ENCODE data around the gene FN3K. TPM values are rescaled to one million over a fixed set of nuclear protein-coding genes. Genes with fewer than 3 reads are reported as not detected.

The FN3K gene
- total RNA-seq, 2 donors from 2014 or later = 5.1 to 28.3 TPM

DNA sequence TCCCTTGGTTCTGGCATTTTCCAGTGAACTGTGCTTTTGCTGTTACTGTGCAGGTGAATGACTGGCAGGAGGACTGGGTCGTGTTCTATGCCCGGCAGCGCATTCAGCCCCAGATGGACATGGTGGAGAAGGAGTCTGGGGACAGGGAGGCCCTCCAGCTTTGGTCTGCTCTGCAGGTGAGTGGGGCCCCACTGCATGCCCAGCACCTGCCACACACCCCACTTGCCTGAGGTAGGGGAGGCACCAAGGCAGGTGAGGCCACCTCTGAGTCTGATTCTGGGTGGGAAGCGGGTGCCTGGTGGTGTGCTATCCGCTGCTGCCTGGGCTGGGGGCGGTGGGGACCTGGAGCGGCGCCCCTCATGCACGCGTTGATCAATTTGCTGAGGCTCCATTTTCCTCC, 9.0 kb upstream of the FN3K start:
- no peak for DNase-seq (ENCODE audit: low spot score)
- no peaks in the 10 kb centered on the region for H3K4me1 ChIP-seq
- H3K27me3 ChIP-seq = no peaks in the 10 kb centered on the region
- H3K27ac ChIP-seq = no peak overlapping the region
- H3K9me3 ChIP-seq = no peaks in the 10 kb centered on the region
- no peak overlapping the region for H3K4me3 ChIP-seq
- H3K36me3 ChIP-seq = peaks cover 48% of the 10 kb centered on the region
- TF ChIP-seq, protein P1, sequence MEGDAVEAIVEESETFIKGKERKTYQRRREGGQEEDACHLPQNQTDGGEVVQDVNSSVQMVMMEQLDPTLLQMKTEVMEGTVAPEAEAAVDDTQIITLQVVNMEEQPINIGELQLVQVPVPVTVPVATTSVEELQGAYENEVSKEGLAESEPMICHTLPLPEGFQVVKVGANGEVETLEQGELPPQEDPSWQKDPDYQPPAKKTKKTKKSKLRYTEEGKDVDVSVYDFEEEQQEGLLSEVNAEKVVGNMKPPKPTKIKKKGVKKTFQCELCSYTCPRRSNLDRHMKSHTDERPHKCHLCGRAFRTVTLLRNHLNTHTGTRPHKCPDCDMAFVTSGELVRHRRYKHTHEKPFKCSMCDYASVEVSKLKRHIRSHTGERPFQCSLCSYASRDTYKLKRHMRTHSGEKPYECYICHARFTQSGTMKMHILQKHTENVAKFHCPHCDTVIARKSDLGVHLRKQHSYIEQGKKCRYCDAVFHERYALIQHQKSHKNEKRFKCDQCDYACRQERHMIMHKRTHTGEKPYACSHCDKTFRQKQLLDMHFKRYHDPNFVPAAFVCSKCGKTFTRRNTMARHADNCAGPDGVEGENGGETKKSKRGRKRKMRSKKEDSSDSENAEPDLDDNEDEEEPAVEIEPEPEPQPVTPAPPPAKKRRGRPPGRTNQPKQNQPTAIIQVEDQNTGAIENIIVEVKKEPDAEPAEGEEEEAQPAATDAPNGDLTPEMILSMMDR (IDR thresholded peaks at IDR 0.05) = no peak

DNA sequence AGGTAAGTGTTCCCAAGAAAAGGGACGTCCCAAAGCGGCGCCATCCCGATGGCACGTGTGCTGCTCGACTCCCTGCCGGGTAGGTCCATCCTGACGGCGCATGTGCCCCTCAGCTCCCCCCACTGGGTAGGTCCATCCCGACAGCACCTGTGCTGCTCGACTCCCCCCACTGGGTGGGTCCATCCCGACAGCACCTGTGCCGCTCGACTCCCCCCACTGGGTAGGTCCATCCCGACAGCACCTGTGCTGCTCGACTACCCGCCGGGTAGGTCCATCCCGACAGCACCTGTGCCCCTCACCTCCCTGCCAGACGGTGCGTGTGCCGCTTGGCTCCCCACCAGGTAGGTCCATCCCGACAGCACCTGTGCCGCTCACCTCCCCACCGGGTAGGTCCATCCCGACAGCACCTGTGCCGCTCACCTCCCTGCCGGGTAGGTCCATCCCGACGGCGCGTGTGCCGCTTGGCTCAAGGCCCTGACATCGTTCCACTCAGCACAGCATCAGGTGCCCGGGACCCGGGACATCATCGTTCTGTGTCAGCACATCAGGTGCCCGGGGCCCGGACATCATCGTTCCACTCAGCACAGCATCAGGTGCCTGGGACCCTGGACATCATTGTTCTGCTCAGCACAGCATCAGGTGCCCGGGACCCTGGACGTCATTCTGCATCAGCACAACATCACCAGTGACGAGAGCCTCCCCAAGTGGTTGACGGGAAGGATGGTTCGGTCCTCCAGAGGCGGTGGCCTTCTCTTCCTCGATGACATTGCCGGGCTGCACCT, 5.7 kb upstream of the FN3K start:
- Histone ChIP-seq H3K36me3 (peaks cover 35% of the 10 kb centered on the region), H3K9me3 (no peaks in the 10 kb centered on the region), H3K27ac (no peak overlapping the region), H3K27me3 (no peaks in the 10 kb centered on the region), H3K4me1 (peaks cover 0 to 2% of the 10 kb centered on the region in 2 donors), H3K4me3 (no peak overlapping the region)
- TF ChIP-seq, protein P1 (IDR thresholded peaks at IDR 0.05) = no peak
- DNase-seq (ENCODE audit: low spot score) = no peak

DNA sequence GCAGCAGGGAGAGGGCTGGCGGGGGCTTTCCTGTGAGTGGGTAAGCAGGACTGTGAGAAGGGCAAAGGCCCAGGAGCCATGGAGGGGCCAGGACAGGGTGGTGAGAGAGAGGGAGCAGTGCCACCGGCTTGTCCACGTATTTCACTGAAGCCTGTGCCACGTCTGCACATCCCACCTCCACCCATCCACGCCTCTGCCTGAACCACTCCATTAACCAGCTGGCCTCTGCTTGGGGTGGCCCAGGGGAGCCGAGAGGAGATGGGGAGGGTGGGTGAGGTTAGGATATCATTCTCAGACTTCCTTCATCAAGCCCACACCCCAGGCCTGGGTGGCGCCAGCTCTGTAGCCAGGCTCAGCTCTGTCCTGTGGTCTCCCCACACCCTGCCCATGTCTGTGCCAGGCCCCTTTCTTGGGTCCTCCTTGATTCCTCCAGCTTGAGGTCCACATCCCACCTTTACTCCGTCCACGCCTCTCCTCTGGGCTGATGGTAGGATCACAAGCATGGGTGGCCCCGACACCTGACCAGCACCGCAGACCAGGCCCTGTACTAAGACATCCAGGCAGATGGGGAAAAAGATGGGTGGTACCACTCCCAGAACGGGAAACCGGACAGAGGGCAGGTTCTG, 3.2 kb upstream of the FN3K start:
- no peaks in the 10 kb centered on the region for H3K27me3 ChIP-seq
- no peak for DNase-seq (ENCODE audit: low spot score)

DNA sequence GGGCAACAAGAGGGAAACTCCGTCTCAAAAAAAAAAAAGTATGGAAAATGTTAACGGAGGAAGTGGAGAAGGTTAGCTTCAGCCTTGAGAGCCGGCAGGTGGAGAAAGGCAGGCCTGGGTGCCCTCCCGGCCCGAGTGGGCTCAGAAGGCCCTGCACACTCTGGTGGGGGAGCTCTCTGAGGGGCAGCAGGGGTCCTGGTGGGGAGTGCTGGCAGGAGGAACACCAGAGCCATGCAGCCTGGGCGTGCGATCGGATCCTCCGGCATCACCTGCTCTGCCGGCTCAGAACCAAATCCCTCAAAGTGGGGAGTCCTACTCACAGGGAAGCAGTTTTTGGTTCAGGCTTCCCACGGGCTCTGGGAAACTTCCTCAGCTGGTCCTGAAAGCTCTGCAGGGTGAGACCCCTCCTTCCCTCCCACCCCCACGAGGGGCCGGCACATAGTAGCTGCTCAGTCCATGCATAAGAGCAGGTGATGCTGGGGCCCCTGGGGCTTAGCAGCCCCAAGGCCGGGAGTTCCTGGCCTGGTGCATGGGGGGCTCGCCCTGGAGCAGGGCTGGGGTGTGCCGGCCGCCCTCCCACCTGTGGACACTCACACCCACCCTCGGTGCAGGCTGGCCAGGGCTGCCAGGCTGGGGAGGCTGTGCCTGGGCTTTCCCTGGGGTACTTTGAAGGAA, 1.2 kb downstream of the FN3K start:
- no peak for DNase-seq (ENCODE audit: low spot score)
- Histone ChIP-seq H3K27me3 (no peaks in the 10 kb centered on the region), H3K27ac (peak overlapping the region; percentile 93 to 95), H3K36me3 (peaks cover 22% of the 10 kb centered on the region), H3K4me3 (peak overlapping the region; percentile 75 to 85), H3K4me1 (peaks cover 0 to 23% of the 10 kb centered on the region in 2 donors), H3K9me3 (no peaks in the 10 kb centered on the region)
- TF ChIP-seq, protein P1 (IDR thresholded peaks at IDR 0.05) = no peak

More for the DNA sequence above, 3.2 kb upstream of the FN3K start:
- Histone ChIP-seq H3K4me1 (peaks cover 0 to 14% of the 10 kb centered on the region in 2 donors), H3K4me3 (no peak overlapping the region), H3K27ac (no peak overlapping the region), H3K9me3 (no peaks in the 10 kb centered on the region), H3K36me3 (peaks cover 22% of the 10 kb centered on the region)
- TF ChIP-seq, protein P1 (IDR thresholded peaks at IDR 0.05) = no peak

DNA sequence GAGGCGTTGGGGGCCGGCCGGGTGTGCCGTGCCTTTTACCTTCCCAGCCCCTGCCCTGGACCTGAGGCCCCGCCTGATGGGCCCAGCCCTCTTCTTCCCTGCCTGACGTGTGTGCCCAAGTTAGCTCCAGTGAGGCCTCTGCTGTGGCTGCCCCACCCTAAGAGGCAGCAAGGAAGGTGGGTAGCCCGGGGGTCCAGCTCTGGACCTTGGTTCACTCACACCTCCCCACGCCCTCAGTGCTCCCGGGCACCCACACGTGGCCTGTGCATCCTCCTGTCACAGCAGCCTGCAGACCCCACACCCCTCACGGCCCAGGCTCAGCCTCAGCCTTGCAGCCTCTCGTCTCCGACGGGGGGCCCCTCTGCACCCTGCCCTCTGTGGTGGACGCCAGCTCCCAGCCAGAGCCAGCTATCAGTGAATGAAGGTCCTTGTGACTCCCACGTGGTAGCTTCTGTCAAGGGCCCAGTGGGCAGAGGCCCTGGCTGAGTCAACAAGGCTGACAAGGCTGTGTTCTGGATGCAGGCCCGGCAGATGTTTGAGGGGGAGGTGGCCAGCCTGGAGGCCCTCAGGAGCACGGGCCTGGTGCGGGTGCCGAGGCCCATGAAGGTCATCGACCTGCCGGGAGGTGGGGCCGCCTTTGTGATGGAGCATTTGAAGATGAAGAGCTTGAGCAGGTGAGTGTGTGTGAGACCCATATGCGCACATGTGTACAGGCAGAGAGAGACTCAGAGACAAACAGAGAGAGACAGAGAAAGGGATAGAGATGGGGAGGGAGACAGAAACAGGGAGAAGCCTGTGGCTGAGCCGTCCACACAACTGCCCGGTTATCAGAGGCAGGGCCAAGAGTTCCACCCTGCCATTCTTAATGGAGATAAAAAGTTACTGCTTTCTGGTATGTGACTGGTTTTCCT, 2.8 kb downstream of the FN3K start:
- Histone ChIP-seq H3K4me1 (peaks cover 0 to 23% of the 10 kb centered on the region in 2 donors), H3K4me3 (peak overlapping the region in 1 of 2 donors; percentile 11), H3K36me3 (peaks cover 37% of the 10 kb centered on the region), H3K27me3 (no peaks in the 10 kb centered on the region), H3K27ac (peak overlapping the region; percentile 93 to 95), H3K9me3 (no peaks in the 10 kb centered on the region)
- TF ChIP-seq, protein P1 (IDR thresholded peaks at IDR 0.05) = no peak
- peak; percentile 82 for DNase-seq (ENCODE audit: low spot score)
